BJ (cell line): ENCODE data around the gene FAAP24. TPM values are rescaled to one million over a fixed set of nuclear protein-coding genes. Genes with fewer than 3 reads are reported as not detected.
A peak's percentile ranks its signal among the peaks of the same experiment; 100 is the strongest.
"Not testable (repeated sequence)": the region's sequence is repeated elsewhere in the genome, so short reads cannot be mapped to it uniquely, and the experiment has no call there.

Source experiments
- CTCF ChIA-PET: fragments of 350-600 bp; formaldehyde crosslinking; extraction: SDS; loops from one replicate; lab custom pipeline; 2021; ENCODE audit warnings: antibody characterized with exemption, inconsistent platforms; lab: Yijun Ruan, JAX
- POLR2A ChIA-PET: fragments of 300-600 bp; sonication (Branson Sonifier 250); formaldehyde crosslinking; extraction: SDS; loops from one replicate; lab custom pipeline; 2021; ENCODE audit warnings: antibody characterized with exemption; lab: Charles Lee
- DNase-seq: peaks from one replicate; pipeline ENCODE4 v3.0.0-alpha.2; 2011; ENCODE audit warnings: low read depth
- H3K27me3 ChIP-seq: 2 replicates; pipeline ENCODE4 v1.6.0; 2011; ENCODE audit warnings: low read length; ENCODE audit not compliant: control insufficient read depth, insufficient read depth
- H3K36me3 ChIP-seq: 2 replicates; pipeline ENCODE4 v1.5.1; 2011; ENCODE audit warnings: low read length; ENCODE audit not compliant: control insufficient read depth, insufficient read depth
- H3K4me3 ChIP-seq: 2 replicates; pipeline ENCODE4 v1.5.1; 2011; ENCODE audit warnings: low read depth, mild to moderate bottlenecking, control low read depth, low read length
- CTCF ChIP-seq: IDR thresholded peaks from 2 replicates; pipeline ENCODE4 v1.5.1; 2011; ENCODE audit warnings: low read depth, mild to moderate bottlenecking, control low read depth, inconsistent platforms, low read length, moderate library complexity; ENCODE audit not compliant: insufficient read depth
- polyA plus RNA-seq: library from polyadenylated mRNA; depleted of rRNA; stranded (reverse); fragments of >200 nt; gene quantifications from 2 replicates; pipeline ENCODE4 v1.2.3, GENCODE V29; 2011

FAAP24 gene
- polyA plus RNA-seq, 1 experiment = 5.5 TPM

- no peak for DNase-seq
- H3K36me3 ChIP-seq = peaks cover 3% of the 10 kb centered on the region
- peak overlapping the region; percentile 87 for H3K4me3 ChIP-seq
- no peak for TF ChIP-seq CTCF
- ChIA-PET CTCF (interaction anchor here (0.9 to 2.8 kb wide), 3 partner anchors 27 to 264 kb away, joined by 3 to 8 read pairs (median 3); no protein-coding TSS in a partner anchor), POLR2A (no interaction called here)
- H3K27me3 ChIP-seq = no peaks in the 10 kb centered on the region
These were observed 938 bp upstream of the FAAP24 start for GRCh38 chr19:32971012-32971595.

- H3K4me3 ChIP-seq = no peak overlapping the region
- POLR2A ChIA-PET = no interaction called here
- CTCF ChIA-PET = interaction anchor here (0.6 to 4.4 kb wide), 27 partner anchors 8 to 661 kb away, joined by 3 to 21 read pairs (median 4); partner anchors contain the start of gene GPATCH1
- no peak for DNase-seq
- H3K27me3 ChIP-seq = no peaks in the 10 kb centered on the region
- no peaks in the 10 kb centered on the region; the same call in 1 of the 2 replicates for H3K36me3 ChIP-seq
- TF ChIP-seq CTCF = peak; percentile 86
These were observed 4.3 kb downstream of the FAAP24 start for GRCh38 chr19:32976223-32976805.

- ChIA-PET CTCF (interaction anchor here (1.2 to 4.4 kb wide), 10 partner anchors 8 to 168 kb away, joined by 3 to 21 read pairs (median 6); no protein-coding TSS in a partner anchor), POLR2A (no interaction called here)
- no peak for DNase-seq
- TF ChIP-seq CTCF = no peak
- H3K27me3 ChIP-seq = no peaks in the 10 kb centered on the region
- no peaks in the 10 kb centered on the region; the same call in 1 of the 2 replicates for H3K36me3 ChIP-seq
- no peak overlapping the region for H3K4me3 ChIP-seq
These were observed 5.2 kb downstream of the FAAP24 start for GRCh38 chr19:32977280-32977679.

- POLR2A ChIA-PET, H3K4me3 ChIP-seq, H3K36me3 ChIP-seq, H3K27me3 ChIP-seq, DNase-seq: not testable (repeated sequence)
- CTCF ChIA-PET = interaction anchor here (1.2 to 4.4 kb wide), 6 partner anchors 7 to 148 kb away, joined by 3 to 21 read pairs (median 10); no protein-coding TSS in a partner anchor
These were observed 5.8 kb downstream of the FAAP24 start for GRCh38 chr19:32977813-32978212.

- H3K4me3 ChIP-seq, H3K36me3 ChIP-seq, DNase-seq, H3K27me3 ChIP-seq, CTCF ChIA-PET, POLR2A ChIA-PET: not testable (repeated sequence)
These were observed 7.8 kb downstream of the FAAP24 start for GRCh38 chr19:32979807-32980206.

GRCh38 chr19:32982488-32982887 lies 10.4 kb downstream of the FAAP24 start:
- DNase-seq, CTCF ChIA-PET, H3K36me3 ChIP-seq, H3K27me3 ChIP-seq, POLR2A ChIA-PET, H3K4me3 ChIP-seq: not testable (repeated sequence)

- POLR2A ChIA-PET, H3K36me3 ChIP-seq, H3K27me3 ChIP-seq, DNase-seq, H3K4me3 ChIP-seq, CTCF ChIA-PET: not testable (repeated sequence)
These were observed 16.2 kb downstream of the FAAP24 start for GRCh38 chr19:32988254-32988653.
